Right atrium auricular region (tissue), 2 donors: Measurements from ENCODE around the gene CHRNA4. TPM values are rescaled to one million over a fixed set of nuclear protein-coding genes. Genes with fewer than 3 reads are reported as not detected.

ENCODE experiments used
- DNase-seq: peaks from one replicate; pipeline ENCODE4 v3.0.0-alpha.2; 2019; ENCODE audit warnings: low spot score
- H3K27ac ChIP-seq, 2 donors: fragments of 200-600 bp; sonication (generic); 1 replicate in 1 of 2; 2 replicates in 1 of 2; pipeline ENCODE4 v1.5.1; 2016 to 2019
- H3K27me3 ChIP-seq, 2 donors: fragments of 200-600 bp; sonication (generic); one replicate each; pipeline versions ENCODE4 v1.5.1 to v1.6.0; 2017 to 2019
- H3K36me3 ChIP-seq: fragments of 200-600 bp; sonication (generic); one replicate; pipeline ENCODE4 v1.5.1; 2016
- H3K4me1 ChIP-seq, 2 donors: fragments of 200-600 bp; sonication (generic); one replicate each; pipeline versions ENCODE4 v1.5.1 to v1.6.0; 2017 to 2019
- H3K4me3 ChIP-seq, 2 donors: fragments of 200-600 bp; sonication (generic); 1 replicate in 1 of 2; 2 replicates in 1 of 2; pipeline ENCODE4 v1.5.1; 2017 to 2019; ENCODE audit warnings: mild to moderate bottlenecking in 1 of 2, moderate library complexity in 1 of 2
- H3K9me3 ChIP-seq, 2 donors: fragments of 200-600 bp; sonication (generic); one replicate each; pipeline ENCODE4 v1.5.1; 2019
- total RNA-seq, 2 donors: library from RNA; depleted of rRNA; stranded (reverse); fragments of >200 nt; gene quantifications; one replicate each; pipeline ENCODE4 v1.1.0, GENCODE V29; 2016
- TF ChIP-seq, protein P1 (sequence below), 2 donors: fragments of 200-600 bp; sonication (generic); IDR thresholded peaks; one replicate each; pipeline ENCODE4 v1.5.1; 2019; ENCODE audit warnings: antibody characterized with exemption in 2 of 2

Gene CHRNA4
- total RNA-seq, 2 donors from 2014 or later: not detected

DNA sequence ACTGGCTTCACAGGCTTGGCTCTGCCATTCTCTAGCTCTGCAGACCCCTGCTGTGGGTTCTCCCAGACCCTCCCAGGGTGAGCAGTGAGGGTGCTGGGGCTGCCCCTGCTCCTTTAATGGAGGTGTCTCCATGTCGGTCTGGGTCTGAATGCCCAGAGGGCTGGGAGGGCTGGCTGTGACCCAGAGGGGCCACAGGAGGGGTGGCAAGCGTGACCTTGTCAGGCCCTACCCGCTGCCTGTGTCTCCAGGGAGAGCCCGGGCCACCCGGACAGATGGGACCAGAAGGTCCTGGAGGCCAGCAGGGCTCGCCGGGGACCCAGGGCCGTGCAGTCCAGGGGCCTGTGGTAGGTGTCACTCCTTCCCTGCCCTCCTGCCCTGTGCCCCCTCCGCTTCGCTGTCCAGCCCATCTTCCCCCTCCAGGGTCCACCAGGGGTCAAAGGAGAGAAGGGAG lies 36.1 kb downstream of the CHRNA4 start:
- no peak for DNase-seq
- H3K27me3 ChIP-seq: no peaks in the 10 kb centered on the region

DNA sequence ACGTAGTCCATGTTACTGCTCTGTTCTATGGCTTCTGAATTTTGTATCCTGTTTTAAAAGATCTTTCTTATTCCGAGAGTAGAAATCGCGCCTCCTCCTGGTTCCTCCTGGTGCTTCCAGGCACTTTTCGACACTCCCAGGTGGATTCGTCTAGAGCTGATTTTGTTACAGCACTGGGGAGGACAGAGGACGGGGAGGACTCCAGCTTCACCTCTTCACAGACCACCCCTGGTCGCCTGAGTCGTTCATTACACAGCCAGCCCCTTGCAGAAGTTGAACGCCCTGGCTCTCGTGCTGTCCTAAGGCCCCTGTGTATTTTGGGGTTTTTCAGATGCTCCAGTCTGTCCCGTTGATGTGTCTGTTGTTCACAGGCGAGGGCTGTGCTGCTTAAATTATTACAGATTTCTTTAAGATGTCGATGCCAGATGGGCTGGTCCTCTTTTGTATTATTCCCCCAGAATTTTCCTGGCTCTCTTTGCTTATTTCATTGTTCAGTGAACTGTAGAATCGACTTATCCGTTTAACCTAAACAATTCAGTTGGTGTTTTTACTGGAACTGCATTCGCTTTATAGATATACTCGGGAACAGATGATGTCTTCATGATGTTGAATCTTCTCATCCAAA lies 37.7 kb downstream of the CHRNA4 start:
- Histone ChIP-seq H3K4me1 (peaks cover 0 to 25% of the 10 kb centered on the region in 2 donors), H3K4me3 (no peak overlapping the region), H3K9me3 (no peaks in the 10 kb centered on the region), H3K36me3 (no peaks in the 10 kb centered on the region), H3K27me3 (no peaks in the 10 kb centered on the region), H3K27ac (no peak overlapping the region)
- TF ChIP-seq, protein P1, sequence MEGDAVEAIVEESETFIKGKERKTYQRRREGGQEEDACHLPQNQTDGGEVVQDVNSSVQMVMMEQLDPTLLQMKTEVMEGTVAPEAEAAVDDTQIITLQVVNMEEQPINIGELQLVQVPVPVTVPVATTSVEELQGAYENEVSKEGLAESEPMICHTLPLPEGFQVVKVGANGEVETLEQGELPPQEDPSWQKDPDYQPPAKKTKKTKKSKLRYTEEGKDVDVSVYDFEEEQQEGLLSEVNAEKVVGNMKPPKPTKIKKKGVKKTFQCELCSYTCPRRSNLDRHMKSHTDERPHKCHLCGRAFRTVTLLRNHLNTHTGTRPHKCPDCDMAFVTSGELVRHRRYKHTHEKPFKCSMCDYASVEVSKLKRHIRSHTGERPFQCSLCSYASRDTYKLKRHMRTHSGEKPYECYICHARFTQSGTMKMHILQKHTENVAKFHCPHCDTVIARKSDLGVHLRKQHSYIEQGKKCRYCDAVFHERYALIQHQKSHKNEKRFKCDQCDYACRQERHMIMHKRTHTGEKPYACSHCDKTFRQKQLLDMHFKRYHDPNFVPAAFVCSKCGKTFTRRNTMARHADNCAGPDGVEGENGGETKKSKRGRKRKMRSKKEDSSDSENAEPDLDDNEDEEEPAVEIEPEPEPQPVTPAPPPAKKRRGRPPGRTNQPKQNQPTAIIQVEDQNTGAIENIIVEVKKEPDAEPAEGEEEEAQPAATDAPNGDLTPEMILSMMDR (IDR thresholded peaks at IDR 0.05): no peak
- no peak for DNase-seq

More for the DNA sequence above, 36.1 kb downstream of the CHRNA4 start:
- H3K9me3 ChIP-seq: no peaks in the 10 kb centered on the region
- peaks cover 0 to 25% of the 10 kb centered on the region in 2 donors for H3K4me1 ChIP-seq
- no peak overlapping the region for H3K27ac ChIP-seq
- no peak overlapping the region for H3K4me3 ChIP-seq
- H3K36me3 ChIP-seq: no peaks in the 10 kb centered on the region
- TF ChIP-seq, protein P1 (IDR thresholded peaks at IDR 0.05): no peak

DNA sequence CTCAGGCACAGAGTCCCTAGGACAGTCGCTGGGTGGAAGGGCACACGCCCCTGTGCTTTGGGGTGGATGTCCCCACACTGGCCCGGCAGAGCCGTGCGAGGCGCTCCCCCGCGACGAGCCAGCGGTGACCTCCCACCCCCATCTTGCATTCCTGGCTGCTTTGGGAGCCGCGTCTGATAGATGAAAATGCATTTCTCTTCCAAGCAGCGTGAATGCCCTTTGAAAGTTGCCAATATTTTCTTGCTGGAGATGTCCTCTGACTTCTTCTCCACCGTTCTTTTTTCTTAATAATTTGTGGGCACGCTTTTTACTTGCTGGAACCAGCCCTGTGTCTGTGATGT lies 38.2 kb downstream of the CHRNA4 start:
- Histone ChIP-seq H3K4me3 (no peak overlapping the region), H3K27me3 (no peaks in the 10 kb centered on the region), H3K4me1 (peaks cover 0 to 25% of the 10 kb centered on the region in 2 donors), H3K36me3 (no peaks in the 10 kb centered on the region), H3K27ac (no peak overlapping the region), H3K9me3 (no peaks in the 10 kb centered on the region)
- TF ChIP-seq, protein P1 (IDR thresholded peaks at IDR 0.05): no peak
- DNase-seq: no peak

DNA sequence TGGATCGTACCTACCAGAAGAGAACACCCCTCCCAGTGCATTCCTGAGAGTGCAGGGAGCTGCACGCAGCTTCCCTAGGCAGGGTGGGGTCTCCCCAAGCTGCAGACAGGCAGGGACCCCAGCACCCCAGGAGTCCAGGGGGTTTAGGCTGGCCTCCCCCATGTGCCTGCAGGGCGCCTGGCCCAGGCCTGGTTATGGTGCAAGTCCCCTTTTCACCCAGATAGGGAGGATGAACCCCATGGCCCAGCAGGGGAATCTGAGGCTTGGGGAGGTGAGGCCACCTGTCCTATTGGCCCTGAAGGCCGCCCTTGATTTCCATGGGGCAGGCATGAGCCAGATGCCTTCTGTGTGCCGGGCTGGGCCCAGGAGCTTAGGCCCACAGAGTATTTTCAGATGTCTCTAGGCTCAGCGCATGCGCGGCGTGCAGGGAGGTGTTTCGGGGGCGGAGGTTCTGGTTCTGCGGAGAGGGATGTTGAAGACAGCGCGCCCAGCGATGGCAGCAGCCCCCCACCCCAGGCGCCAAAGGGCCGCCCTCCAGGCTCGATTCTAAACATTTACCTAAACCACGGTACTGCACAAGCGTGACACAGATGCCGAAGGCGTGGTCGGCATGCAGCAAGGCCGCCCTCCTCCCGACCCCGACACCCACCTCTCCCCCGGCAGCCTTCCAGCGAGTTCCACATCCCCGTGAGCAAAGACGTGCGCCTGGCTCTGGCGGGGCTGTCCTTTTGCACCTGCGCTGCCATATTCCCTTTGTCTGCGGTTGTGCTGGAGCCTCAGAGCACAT lies 38.8 kb downstream of the CHRNA4 start:
- Histone ChIP-seq H3K27me3 (no peaks in the 10 kb centered on the region), H3K4me3 (no peak overlapping the region), H3K36me3 (no peaks in the 10 kb centered on the region), H3K4me1 (peaks cover 0 to 25% of the 10 kb centered on the region in 2 donors), H3K27ac (no peak overlapping the region), H3K9me3 (no peaks in the 10 kb centered on the region)
- DNase-seq: no peak
- TF ChIP-seq, protein P1 (IDR thresholded peaks at IDR 0.05): no peak

DNA sequence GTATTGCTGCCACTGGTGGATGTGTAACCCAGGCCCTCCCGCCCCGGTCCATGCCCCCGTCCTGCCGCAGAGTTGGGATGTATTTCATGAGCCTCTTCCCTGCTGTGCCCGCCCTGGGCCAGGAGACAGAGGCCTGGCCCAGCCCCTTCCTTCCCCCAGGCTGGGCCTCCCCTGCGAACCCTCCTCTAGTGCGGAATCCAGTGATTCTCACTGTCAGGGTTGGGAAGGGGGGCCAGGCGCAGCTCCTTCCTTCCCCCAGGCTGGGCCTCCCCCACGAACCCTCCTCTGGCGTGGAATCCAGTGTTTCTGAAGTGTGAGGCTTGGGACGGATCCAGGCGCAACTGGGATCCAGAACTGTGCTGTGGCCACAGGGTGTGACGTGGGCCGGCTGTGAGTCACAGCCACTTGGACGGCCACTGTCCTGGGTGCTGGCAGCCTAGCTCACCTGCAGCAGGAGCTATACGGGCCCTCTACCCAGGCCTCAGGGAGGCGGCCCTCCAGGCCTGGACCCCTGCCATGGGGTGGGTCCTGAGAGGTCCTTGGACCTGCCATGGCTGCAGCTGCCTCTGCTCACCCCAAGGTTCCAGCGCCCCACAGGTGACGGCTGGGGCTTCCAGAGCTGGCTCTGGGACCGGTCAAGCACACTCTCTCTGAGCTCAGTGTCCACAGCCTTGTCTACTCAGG lies 39.9 kb downstream of the CHRNA4 start:
- no peak overlapping the region for H3K4me3 ChIP-seq
- no peaks in the 10 kb centered on the region for H3K9me3 ChIP-seq
- no peaks in the 10 kb centered on the region for H3K36me3 ChIP-seq
- DNase-seq: peak; percentile 72
- no peaks in the 10 kb centered on the region for H3K27me3 ChIP-seq
- H3K4me1 ChIP-seq: peaks cover 0 to 25% of the 10 kb centered on the region in 2 donors
- H3K27ac ChIP-seq: no peak overlapping the region
- TF ChIP-seq, protein P1 (IDR thresholded peaks at IDR 0.05): no peak
